Lung (tissue), 12 donors: Measurements from ENCODE around the gene VN1R4. TPM values are rescaled to one million over a fixed set of nuclear protein-coding genes. Genes with fewer than 3 reads are reported as not detected.
"Not testable (repeated sequence)": the region's sequence is repeated elsewhere in the genome, so short reads cannot be mapped to it uniquely, and the experiment has no call there.

Experiments used
- ATAC-seq: fragments of 200-7000 bp; cut with Tn5 transposase; one replicate; pipeline ENCODE4 v1.9.1; 2020; ENCODE audit warnings: moderate number of reproducible peaks; ENCODE audit not compliant: insufficient read depth, low FRiP score
- DNase-seq, 3 donors: peaks; one replicate each; pipeline ENCODE4 v3.0.0-alpha.2; 2013 to 2017
- H3K27ac ChIP-seq, 2 donors: one replicate each; pipeline ENCODE4 v1.5.1; 2013; ENCODE audit warnings: mild to moderate bottlenecking in 2 of 2, moderate library complexity in 2 of 2, control low read depth in 1 of 2, inconsistent platforms in 1 of 2, low read depth in 1 of 2, low read length in 1 of 2
- H3K27me3 ChIP-seq, 3 donors: one replicate each; pipeline ENCODE4 v1.5.1; 2013; ENCODE audit warnings: low read length in 2 of 3; ENCODE audit not compliant: control insufficient read depth in 3 of 3, insufficient read depth in 3 of 3
- H3K36me3 ChIP-seq, 4 donors: one replicate each; pipeline ENCODE4 v1.5.1; 2013; ENCODE audit warnings: low read length in 4 of 4, mild to moderate bottlenecking in 1 of 4, moderate library complexity in 1 of 4; ENCODE audit not compliant: control insufficient read depth in 4 of 4, insufficient read depth in 4 of 4
- H3K4me1 ChIP-seq, 5 donors: one replicate each; pipeline ENCODE4 v1.5.1; 2013; ENCODE audit warnings: low read length in 5 of 5, mild to moderate bottlenecking in 2 of 5, moderate library complexity in 1 of 5; ENCODE audit not compliant: control insufficient read depth in 5 of 5, insufficient read depth in 5 of 5
- H3K4me3 ChIP-seq: one replicate; pipeline ENCODE4 v1.5.1; 2013; ENCODE audit warnings: mild to moderate bottlenecking, control low read depth, moderate library complexity
- H3K9ac ChIP-seq, 2 donors: one replicate each; pipeline ENCODE4 v1.5.1; 2013; ENCODE audit warnings: low read length in 2 of 2, control low read depth in 1 of 2; ENCODE audit not compliant: insufficient read depth in 1 of 2
- H3K9me3 ChIP-seq, 4 donors: one replicate each; pipeline ENCODE4 v1.5.1; 2013; ENCODE audit warnings: low read length in 3 of 4, mild to moderate bottlenecking in 1 of 4, moderate library complexity in 1 of 4; ENCODE audit not compliant: control insufficient read depth in 4 of 4, insufficient read depth in 3 of 4
- CTCF ChIP-seq: IDR thresholded peaks from 2 replicates; pipeline ENCODE4 v1.5.1; 2012; ENCODE audit warnings: mild to moderate bottlenecking; ENCODE audit errors: control extremely low read depth, extremely low read depth
- WGBS, 2 donors: extraction: QIAGEN DNeasy Blood & Tissue Kit; methylation state at CpG; one replicate each; pipeline ENCODE4 v1.1.7; 2013; 5-methylcytosine and 5-hydroxymethylcytosine counted together
- polyA plus RNA-seq, 2 donors: library from polyadenylated mRNA; stranded (reverse); fragments of 200-250 nt; gene quantifications; one replicate each; pipeline ENCODE4 v1.2.1, GENCODE V29; 2013
- total RNA-seq, 2 donors: library from RNA; depleted of rRNA in 1 of 2; stranded (reverse); fragments of >200 nt in 1 of 2; gene quantifications; one replicate each; pipeline ENCODE4 v1.2.1, GENCODE V29; 2014 to 2021
- donor health status: control.
- donor health status: control.
- donor health status: Bipolar disorder and iron deficiency.
- donor health status: healthy.
- donor health status: DM: yes; HTN: yes; CAD: no.

VN1R4 gene
- total and polyA plus RNA-seq, 4 donors, result not detected

GRCh38 chr19:53294786-53295441, 27.4 kb upstream of the VN1R4 start:
- no peak overlapping the region for H3K9ac ChIP-seq
- 83 to 87% methylated on average over 7 of the region's 7 CpGs for WGBS, 2 donors
- H3K9me3 ChIP-seq, result peaks cover 0 to 27% (median 11%) of the 10 kb centered on the region in 4 donors
- H3K36me3 ChIP-seq, result no peaks in the 10 kb centered on the region
- no peaks in the 10 kb centered on the region for H3K4me1 ChIP-seq
- no peak for TF ChIP-seq CTCF
- ATAC-seq, result no peak
- no peak overlapping the region for H3K27ac ChIP-seq
- H3K27me3 ChIP-seq, result no peaks in the 10 kb centered on the region
- no peak for DNase-seq
- no peak overlapping the region for H3K4me3 ChIP-seq

- Histone ChIP-seq H3K4me1 (no peaks in the 10 kb centered on the region), H3K27ac (no peak overlapping the region), H3K4me3 (no peak overlapping the region), H3K36me3 (no peaks in the 10 kb centered on the region), H3K9me3 (peaks cover 0 to 20% (median 11%) of the 10 kb centered on the region in 4 donors), H3K9ac (no peak overlapping the region), H3K27me3 (no peaks in the 10 kb centered on the region)
- 90 to 93% methylated on average over 47 of the region's 47 CpGs for WGBS, 2 donors
- DNase-seq, result no peak
- ATAC-seq, result no peak
- TF ChIP-seq CTCF, result no peak
Measured at GRCh38 chr19:53290758-53291549, 23.4 kb upstream of the VN1R4 start.

DNA sequence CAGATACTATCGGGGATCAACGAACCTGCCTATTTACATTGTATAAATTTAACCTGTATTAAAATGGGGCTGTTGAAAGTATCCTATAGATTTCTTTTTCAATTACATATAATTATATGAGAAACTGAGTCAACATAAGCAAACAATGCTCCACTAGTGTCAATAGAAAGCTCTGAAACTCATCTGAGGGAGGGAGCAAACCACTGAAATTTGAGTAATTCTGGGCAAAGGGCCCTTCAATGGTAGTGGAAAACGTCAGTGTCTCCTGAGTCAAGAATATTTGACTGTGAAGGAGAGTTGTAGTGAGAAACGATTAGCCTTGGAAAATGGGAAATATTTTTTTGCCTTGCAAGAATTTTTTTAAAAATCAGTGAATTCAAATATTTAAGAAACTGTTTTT, 17.6 kb upstream of the VN1R4 start:
- Histone ChIP-seq H3K4me3 (no peak overlapping the region), H3K27ac (no peak overlapping the region), H3K36me3 (no peaks in the 10 kb centered on the region), H3K27me3 (no peaks in the 10 kb centered on the region), H3K4me1 (no peaks in the 10 kb centered on the region), H3K9ac (no peak overlapping the region), H3K9me3 (peaks cover 0 to 7% (median 0%) of the 10 kb centered on the region in 4 donors)
- ATAC-seq (no peak), DNase-seq (peak in 1 of 3 donors; percentile 17)
- TF ChIP-seq CTCF, result no peak
- WGBS, 2 donors, result 65 to 80% methylated on average over 4 of the region's 4 CpGs

DNA sequence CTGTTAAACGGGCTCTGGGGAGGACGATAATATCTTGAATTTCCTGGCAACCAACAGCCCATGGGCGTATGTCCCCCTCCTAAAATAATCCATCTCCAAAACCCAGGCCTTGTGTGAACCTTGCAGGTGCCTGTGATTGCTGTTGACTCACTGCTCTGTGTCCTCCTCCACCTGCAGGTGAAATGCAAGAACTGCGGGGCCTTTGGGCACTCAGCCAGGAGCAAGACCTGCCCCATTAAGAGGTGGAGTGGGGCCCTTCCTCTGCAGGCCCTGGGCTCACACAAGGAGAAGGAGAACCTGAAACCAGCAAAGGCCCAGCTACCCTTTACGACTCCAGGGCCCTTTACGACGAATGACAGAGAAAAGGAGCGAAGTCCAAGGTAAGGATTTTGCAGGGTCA, 14.4 kb upstream of the VN1R4 start:
- H3K4me1 ChIP-seq, H3K27me3 ChIP-seq, ATAC-seq, H3K9me3 ChIP-seq, H3K27ac ChIP-seq, H3K4me3 ChIP-seq, H3K36me3 ChIP-seq, H3K9ac ChIP-seq: not testable (repeated sequence)
- peak in 2 of 3 donors; percentile 20 to 40 for DNase-seq
- WGBS, 2 donors, result 40 to 60% methylated on average over 1 to 2 of the region's 8 CpGs
